OCI-LY7 (cell line): ENCODE results near the gene NUP155.
"Not testable (repeated sequence)": the region's sequence is repeated elsewhere in the genome, so short reads cannot be mapped to it uniquely, and the experiment has no call there.

ENCODE experiments used
- CTCF ChIP-seq: fragments of 200-600 bp; sonication (generic); conservative IDR thresholded peaks from 2 replicates; pipeline ENCODE4 v1.5.1; 2014; ENCODE audit warnings: mild to moderate bottlenecking, antibody characterized with exemption, low read length, moderate library complexity, mixed read lengths
- EZH2phosphoT487 ChIP-seq: fragments of 200-600 bp; sonication (generic); IDR thresholded peaks from 2 replicates; pipeline ENCODE4 v1.6.1; 2018; ENCODE audit warnings: low read depth, borderline replicate concordance, mild to moderate bottlenecking, mixed run types, antibody characterized with exemption, low read length, moderate library complexity, mixed read lengths

GRCh38 chr5:37268100-37268499, 102.8 kb downstream of the NUP155 start:
- TF ChIP-seq CTCF, EZH2phosphoT487: not testable (repeated sequence)
